ENCODE data around the gene BICRA. TPM values are rescaled to one million over a fixed set of nuclear protein-coding genes. Genes with fewer than 3 reads are reported as not detected.
A peak's percentile ranks its signal among the peaks of the same experiment; 100 is the strongest.

The BICRA gene
- total and polyA plus RNA-seq, 9 of the 15 experiments (the other 6 are each of a cell fraction or from before 2014, with no cell fraction given) = 0.01 to 8.8 (median 1.2) TPM

GRCh38 chr19:47697863-47698609 is 89.1 kb downstream of the BICRA start (continued):
- no peak for TF ChIP-seq CREB3 (tag; conservative IDR thresholded peaks at IDR 0.05; ENCODE audit: low read depth)
- no peak for TF ChIP-seq NFYB (IDR thresholded peaks at IDR 0.05; ENCODE audit: extremely low read depth, insufficient read length)
- TF ChIP-seq SLC30A9 (CRISPR knock-in tag; IDR thresholded peaks at IDR 0.05) = no peak
- no peak for TF ChIP-seq SMAD1 (IDR thresholded peaks at IDR 0.05; ENCODE audit: low read depth, low read length, partially characterized antibody)
- TF ChIP-seq, protein P1, sequence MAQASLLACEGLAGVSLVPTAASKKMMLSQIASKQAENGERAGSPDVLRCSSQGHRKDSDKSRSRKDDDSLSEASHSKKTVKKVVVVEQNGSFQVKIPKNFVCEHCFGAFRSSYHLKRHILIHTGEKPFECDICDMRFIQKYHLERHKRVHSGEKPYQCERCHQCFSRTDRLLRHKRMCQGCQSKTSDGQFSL (CRISPR knock-in tag; IDR thresholded peaks at IDR 0.05) = peak; percentile 75
- TF ChIP-seq, protein P1 (tag; IDR thresholded peaks at IDR 0.05) = no peak
- TF ChIP-seq, protein P2, sequence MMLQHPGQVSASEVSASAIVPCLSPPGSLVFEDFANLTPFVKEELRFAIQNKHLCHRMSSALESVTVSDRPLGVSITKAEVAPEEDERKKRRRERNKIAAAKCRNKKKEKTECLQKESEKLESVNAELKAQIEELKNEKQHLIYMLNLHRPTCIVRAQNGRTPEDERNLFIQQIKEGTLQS (IDR thresholded peaks at IDR 0.05) = no peak
- TF ChIP-seq, protein P2 (CRISPR knock-in tag; conservative IDR thresholded peaks at IDR 0.05) = no peak
- TF ChIP-seq, protein P3, sequence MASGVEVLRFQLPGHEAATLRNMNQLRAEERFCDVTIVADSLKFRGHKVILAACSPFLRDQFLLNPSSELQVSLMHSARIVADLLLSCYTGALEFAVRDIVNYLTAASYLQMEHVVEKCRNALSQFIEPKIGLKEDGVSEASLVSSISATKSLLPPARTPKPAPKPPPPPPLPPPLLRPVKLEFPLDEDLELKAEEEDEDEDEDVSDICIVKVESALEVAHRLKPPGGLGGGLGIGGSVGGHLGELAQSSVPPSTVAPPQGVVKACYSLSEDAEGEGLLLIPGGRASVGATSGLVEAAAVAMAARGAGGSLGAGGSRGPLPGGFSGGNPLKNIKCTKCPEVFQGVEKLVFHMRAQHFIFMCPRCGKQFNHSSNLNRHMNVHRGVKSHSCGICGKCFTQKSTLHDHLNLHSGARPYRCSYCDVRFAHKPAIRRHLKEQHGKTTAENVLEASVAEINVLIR (CRISPR knock-in tag; IDR thresholded peaks at IDR 0.05) = no peak
- TF ChIP-seq, protein P4, sequence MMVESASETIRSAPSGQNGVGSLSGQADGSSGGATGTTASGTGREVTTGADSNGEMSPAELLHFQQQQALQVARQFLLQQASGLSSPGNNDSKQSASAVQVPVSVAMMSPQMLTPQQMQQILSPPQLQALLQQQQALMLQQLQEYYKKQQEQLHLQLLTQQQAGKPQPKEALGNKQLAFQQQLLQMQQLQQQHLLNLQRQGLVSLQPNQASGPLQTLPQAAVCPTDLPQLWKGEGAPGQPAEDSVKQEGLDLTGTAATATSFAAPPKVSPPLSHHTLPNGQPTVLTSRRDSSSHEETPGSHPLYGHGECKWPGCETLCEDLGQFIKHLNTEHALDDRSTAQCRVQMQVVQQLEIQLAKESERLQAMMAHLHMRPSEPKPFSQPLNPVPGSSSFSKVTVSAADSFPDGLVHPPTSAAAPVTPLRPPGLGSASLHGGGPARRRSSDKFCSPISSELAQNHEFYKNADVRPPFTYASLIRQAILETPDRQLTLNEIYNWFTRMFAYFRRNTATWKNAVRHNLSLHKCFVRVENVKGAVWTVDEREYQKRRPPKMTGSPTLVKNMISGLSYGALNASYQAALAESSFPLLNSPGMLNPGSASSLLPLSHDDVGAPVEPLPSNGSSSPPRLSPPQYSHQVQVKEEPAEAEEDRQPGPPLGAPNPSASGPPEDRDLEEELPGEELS (CRISPR knock-in tag; IDR thresholded peaks at IDR 0.05; ENCODE audit: borderline replicate concordance) = no peak
- TF ChIP-seq, protein P5, sequence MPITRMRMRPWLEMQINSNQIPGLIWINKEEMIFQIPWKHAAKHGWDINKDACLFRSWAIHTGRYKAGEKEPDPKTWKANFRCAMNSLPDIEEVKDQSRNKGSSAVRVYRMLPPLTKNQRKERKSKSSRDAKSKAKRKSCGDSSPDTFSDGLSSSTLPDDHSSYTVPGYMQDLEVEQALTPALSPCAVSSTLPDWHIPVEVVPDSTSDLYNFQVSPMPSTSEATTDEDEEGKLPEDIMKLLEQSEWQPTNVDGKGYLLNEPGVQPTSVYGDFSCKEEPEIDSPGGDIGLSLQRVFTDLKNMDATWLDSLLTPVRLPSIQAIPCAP (CRISPR knock-in tag; IDR thresholded peaks at IDR 0.05; ENCODE audit: borderline replicate concordance) = no peak
- no peak for TF ChIP-seq XRCC4 (IDR thresholded peaks at IDR 0.05; ENCODE audit: extremely low read depth, insufficient read depth, insufficient read length)
- TF ChIP-seq HNRNPK (IDR thresholded peaks at IDR 0.05; ENCODE audit: low read depth, low read length, poor library complexity, severe bottlenecking) = no peak

All from K562 (cell line).